SK-N-SH (cell line): ENCODE results near the gene MVP.

Experiments
- CTCF ChIP-seq: fragments of 200-600 bp; sonication (generic); IDR thresholded peaks from 2 replicates; pipeline ENCODE4 v1.6.1; 2017; ENCODE audit warnings: antibody characterized with exemption, mild to moderate bottlenecking, moderate library complexity
- MEF2A ChIP-seq: IDR thresholded peaks from 2 replicates; pipeline ENCODE4 v1.4.0; 2012; ENCODE audit warnings: low read depth, borderline replicate concordance
- MXI1 ChIP-seq: IDR thresholded peaks from 2 replicates; pipeline ENCODE4 v1.6.1; 2012; ENCODE audit warnings: mild to moderate bottlenecking, low read depth, low read length, improper control_type of control experiment
- NRF1 ChIP-seq: IDR thresholded peaks from 2 replicates; pipeline ENCODE4 v1.6.1; 2012; ENCODE audit warnings: low read depth, mild to moderate bottlenecking, low read length
- POLR2AphosphoS5 ChIP-seq: IDR thresholded peaks from 2 replicates; pipeline ENCODE4 v1.6.1; 2012; ENCODE audit warnings: low read depth, low read length
- RAD21 ChIP-seq: IDR thresholded peaks from 2 replicates; pipeline ENCODE4 v1.6.1; 2012; ENCODE audit warnings: mild to moderate bottlenecking, low read length
- RXRA ChIP-seq: IDR thresholded peaks from 2 replicates; pipeline ENCODE4 v1.4.0; 2012; ENCODE audit warnings: low read depth, mild to moderate bottlenecking, borderline replicate concordance
- SMC3 ChIP-seq: IDR thresholded peaks from 2 replicates; pipeline ENCODE4 v1.6.1; 2012; ENCODE audit warnings: low read depth, low read length, improper control_type of control experiment
- USF2 ChIP-seq: fragments of 150-350 bp; IDR thresholded peaks from 2 replicates; pipeline ENCODE4 v1.6.1; 2017; ENCODE audit warnings: antibody characterized with exemption, low read length, low read depth, borderline replicate concordance
- ZBTB33 ChIP-seq: IDR thresholded peaks from 2 replicates; pipeline ENCODE4 v1.4.0; 2012; ENCODE audit warnings: low read depth, borderline replicate concordance
- TF ChIP-seq, protein P1 (sequence below): IDR thresholded peaks from 2 replicates; pipeline ENCODE4 v1.4.0; 2012; ENCODE audit warnings: low read depth

DNA sequence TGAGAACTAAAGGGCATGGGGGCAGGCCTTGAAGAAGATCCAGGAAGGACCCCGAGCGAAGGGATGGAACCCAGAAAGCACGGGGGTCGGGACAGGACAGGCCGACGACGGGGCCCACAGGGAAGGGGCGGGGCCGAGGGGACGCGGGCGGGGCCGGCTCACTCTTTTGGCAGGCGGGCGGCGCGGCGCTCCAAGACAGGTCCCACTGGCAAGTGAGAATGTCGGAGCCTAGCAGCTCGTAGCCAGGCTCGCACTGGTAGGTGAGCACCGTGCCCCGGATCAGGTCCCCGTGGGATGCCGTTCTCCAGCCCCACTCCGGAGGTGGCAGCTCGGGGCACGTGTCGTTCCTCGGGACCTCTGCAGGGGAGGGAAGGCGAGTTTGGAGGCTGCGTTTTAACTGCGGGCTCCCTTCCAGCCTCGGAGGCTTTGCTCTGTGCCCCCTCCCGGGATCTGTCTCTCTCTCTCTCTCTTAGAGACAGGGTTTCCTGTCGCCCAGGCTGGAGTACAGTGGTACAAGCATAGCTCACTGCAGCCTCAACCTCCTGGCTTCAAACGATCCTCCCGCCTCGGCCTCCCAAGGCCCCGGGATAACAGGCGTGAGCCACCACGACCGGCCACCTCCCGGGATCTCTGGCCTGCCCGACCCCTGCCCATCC is 56.5 kb downstream of the MVP start:
- TF ChIP-seq CTCF: no peak
- TF ChIP-seq ZBTB33: no peak
- no peak for TF ChIP-seq NRF1
- no peak for TF ChIP-seq USF2
- TF ChIP-seq MXI1: no peak
- TF ChIP-seq POLR2AphosphoS5: no peak
- TF ChIP-seq RXRA: no peak
- TF ChIP-seq MEF2A: no peak
- no peak for TF ChIP-seq RAD21
- TF ChIP-seq, protein P1, sequence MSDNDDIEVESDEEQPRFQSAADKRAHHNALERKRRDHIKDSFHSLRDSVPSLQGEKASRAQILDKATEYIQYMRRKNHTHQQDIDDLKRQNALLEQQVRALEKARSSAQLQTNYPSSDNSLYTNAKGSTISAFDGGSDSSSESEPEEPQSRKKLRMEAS: no peak
- no peak for TF ChIP-seq SMC3
